Measurements from ENCODE around the gene RPRML. TPM values are rescaled to one million over a fixed set of nuclear protein-coding genes. Genes with fewer than 3 reads are reported as not detected.
A peak's percentile ranks its signal among the peaks of the same experiment; 100 is the strongest.
"Not testable (repeated sequence)": the region's sequence is repeated elsewhere in the genome, so short reads cannot be mapped to it uniquely, and the experiment has no call there.

RPRML gene
- total RNA-seq, 1 donor from 2014 or later = not detected

DNA sequence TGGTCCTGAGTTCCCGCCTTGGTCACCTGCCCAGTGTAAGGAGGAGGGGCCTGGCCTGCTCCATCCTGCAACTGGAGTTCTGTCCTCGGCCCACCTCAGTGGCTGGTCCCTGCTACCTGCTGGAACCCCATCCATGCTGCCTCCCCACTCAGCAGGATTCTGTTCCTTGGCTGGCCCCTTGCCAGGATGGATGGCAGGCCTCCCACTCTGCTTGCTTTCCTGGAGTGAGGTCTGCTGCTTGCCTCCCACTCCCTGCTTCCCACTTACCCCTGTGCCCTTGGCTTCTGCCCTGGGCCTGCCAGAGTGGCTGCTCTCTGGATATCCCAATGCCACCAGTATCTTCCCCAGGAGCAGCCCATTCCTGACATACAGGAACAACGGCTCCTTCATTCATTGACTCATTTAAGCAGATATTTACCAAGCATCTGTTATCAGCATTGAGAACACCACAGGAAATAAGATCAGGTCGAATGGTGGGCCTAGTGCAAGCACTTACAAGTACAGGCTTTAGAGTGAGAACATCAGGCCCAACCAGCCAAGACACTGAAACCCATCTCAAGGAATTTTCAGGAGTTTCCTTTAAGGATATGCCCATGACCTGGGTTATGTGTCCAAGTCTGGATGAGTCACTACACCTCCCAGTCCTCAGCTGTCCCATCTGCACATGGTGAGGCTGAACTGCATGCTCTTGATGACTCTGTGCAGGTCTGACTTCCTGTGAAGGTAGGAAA is 17.0 kb upstream of the RPRML start:
- TF ChIP-seq, protein P1, sequence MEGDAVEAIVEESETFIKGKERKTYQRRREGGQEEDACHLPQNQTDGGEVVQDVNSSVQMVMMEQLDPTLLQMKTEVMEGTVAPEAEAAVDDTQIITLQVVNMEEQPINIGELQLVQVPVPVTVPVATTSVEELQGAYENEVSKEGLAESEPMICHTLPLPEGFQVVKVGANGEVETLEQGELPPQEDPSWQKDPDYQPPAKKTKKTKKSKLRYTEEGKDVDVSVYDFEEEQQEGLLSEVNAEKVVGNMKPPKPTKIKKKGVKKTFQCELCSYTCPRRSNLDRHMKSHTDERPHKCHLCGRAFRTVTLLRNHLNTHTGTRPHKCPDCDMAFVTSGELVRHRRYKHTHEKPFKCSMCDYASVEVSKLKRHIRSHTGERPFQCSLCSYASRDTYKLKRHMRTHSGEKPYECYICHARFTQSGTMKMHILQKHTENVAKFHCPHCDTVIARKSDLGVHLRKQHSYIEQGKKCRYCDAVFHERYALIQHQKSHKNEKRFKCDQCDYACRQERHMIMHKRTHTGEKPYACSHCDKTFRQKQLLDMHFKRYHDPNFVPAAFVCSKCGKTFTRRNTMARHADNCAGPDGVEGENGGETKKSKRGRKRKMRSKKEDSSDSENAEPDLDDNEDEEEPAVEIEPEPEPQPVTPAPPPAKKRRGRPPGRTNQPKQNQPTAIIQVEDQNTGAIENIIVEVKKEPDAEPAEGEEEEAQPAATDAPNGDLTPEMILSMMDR (IDR thresholded peaks at IDR 0.05; ENCODE audit: insufficient read depth, low read length, severe bottlenecking) = no peak
- FAIRE-seq (no peak), DNase-seq (ENCODE audit: low read depth) (peak; percentile 79)
- Histone ChIP-seq H3K4me3 (ENCODE audit: low read depth, low read length) (no peak overlapping the region), H3K27me3 (ENCODE audit: control insufficient read depth, insufficient read depth, low read length) (no peaks in the 10 kb centered on the region), H3K36me3 (ENCODE audit: control insufficient read depth, insufficient read depth, low read length) (no peaks in the 10 kb centered on the region)

DNA sequence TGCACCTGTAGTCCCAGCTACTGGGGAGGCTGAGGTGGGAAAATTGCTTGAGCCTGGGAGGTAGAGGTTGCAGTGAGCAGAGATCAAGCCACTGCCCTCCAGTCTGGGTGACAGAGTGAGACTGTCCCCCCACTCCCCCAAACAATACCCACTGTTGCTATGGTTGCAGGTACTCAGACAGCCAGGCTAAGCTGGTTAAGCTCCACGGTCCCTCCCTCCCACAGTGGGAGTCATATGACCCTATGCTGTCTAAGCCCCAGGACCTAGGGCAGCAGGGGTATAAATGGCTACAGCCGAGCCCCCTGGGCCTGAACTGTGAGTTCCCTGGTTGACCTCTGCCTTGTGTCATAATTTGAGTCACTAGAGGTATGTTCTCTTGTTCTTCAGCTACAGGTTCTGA is 15.9 kb upstream of the RPRML start:
- H3K36me3 ChIP-seq (ENCODE audit: control insufficient read depth, insufficient read depth, low read length) = no peaks in the 10 kb centered on the region
- FAIRE-seq = no peak
- DNase-seq (ENCODE audit: low read depth) = no peak
- TF ChIP-seq, protein P1 (IDR thresholded peaks at IDR 0.05; ENCODE audit: insufficient read depth, low read length, severe bottlenecking) = no peak
- H3K27me3 ChIP-seq (ENCODE audit: control insufficient read depth, insufficient read depth, low read length) = no peaks in the 10 kb centered on the region
- no peak overlapping the region for H3K4me3 ChIP-seq (ENCODE audit: low read depth, low read length)

DNA sequence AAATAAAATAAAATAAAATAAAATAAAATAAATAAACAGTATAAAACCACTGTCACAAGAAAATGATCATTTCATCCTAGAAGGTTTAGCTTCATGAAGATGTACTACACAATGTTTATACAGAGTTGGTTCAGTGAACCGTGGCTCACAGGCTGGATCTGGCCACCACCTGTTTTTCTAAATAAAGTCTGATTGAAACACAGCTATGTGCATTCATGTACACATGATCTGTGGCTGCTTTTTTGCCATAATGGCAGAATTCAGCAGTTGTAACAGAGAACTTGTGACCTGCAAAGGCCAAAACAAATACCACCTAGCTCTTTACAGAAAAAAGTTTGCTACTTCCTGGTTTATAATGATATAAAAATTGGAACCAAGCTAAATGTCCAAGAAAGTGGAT is 12.6 kb upstream of the RPRML start:
- no peaks in the 10 kb centered on the region for H3K36me3 ChIP-seq (ENCODE audit: control insufficient read depth, insufficient read depth, low read length)
- no peak overlapping the region for H3K4me3 ChIP-seq (ENCODE audit: low read depth, low read length)
- DNase-seq (ENCODE audit: low read depth) = no peak
- FAIRE-seq = no peak
- no peaks in the 10 kb centered on the region for H3K27me3 ChIP-seq (ENCODE audit: control insufficient read depth, insufficient read depth, low read length)
- TF ChIP-seq, protein P1 (IDR thresholded peaks at IDR 0.05; ENCODE audit: insufficient read depth, low read length, severe bottlenecking) = no peak

DNA sequence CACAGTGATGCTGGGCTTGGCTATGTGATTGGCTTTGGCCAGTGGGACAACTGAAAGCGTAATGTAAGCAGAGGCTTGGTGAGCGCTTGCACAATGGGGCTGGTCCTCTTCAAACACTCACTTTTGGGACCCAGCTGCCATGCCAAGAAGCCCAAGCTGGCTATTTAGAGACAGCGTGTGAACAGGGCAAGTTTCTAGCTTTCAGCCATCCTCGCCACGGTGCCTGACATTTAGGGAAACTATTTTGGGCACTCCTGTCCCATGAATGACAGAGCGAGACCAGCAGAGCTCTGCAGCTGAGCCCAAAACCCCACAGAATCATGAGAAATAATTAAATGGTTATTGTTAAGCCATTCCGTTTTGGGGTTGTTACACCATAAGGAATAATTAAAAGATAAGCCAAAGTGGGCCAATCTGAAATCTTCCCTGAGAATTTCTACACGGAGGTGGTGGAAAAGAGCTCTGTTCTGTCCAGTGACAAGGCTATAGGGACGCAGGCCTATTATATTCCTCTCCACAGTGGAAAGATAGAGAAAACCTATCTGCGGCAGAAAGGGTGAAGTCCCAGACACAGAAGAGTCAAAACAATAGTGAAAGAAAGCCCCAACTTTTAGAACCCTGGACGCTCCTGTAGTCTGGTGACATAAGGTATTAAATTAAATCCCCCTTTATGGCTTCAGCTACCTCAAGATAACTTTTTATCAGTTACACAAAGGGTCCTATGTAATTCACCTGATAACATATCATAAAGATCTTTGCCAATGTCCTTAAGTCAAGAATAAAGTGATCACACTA is 10.8 kb upstream of the RPRML start:
- no peak for DNase-seq (ENCODE audit: low read depth)
- H3K4me3 ChIP-seq (ENCODE audit: low read depth, low read length) = no peak overlapping the region
- no peaks in the 10 kb centered on the region for H3K36me3 ChIP-seq (ENCODE audit: control insufficient read depth, insufficient read depth, low read length)
- no peak for FAIRE-seq
- TF ChIP-seq, protein P1 (IDR thresholded peaks at IDR 0.05; ENCODE audit: insufficient read depth, low read length, severe bottlenecking) = no peak
- H3K27me3 ChIP-seq (ENCODE audit: control insufficient read depth, insufficient read depth, low read length) = no peaks in the 10 kb centered on the region

DNA sequence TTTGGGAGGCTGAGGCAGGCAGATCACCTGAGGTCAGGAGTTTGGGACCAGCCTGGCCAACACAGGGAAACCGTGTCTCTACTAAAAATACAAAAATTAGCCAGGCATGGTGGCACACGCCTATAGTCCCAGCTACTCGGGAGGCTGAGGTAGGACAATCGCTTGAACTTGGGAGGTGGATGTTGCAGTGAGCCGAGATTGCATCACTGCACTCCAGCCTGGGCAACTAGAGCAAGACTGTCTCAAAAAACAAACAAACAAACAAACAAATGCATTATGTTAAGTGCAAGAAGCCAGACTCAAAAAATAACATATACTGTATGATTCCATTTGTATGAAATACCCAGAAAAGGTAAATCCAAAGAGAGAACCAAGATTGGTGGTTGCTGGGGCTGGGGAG is 8.9 kb upstream of the RPRML start:
- not testable (repeated sequence) for H3K4me3 ChIP-seq (ENCODE audit: low read depth, low read length); DNase-seq (ENCODE audit: low read depth); H3K36me3 ChIP-seq (ENCODE audit: control insufficient read depth, insufficient read depth, low read length); FAIRE-seq; H3K27me3 ChIP-seq (ENCODE audit: control insufficient read depth, insufficient read depth, low read length)

DNA sequence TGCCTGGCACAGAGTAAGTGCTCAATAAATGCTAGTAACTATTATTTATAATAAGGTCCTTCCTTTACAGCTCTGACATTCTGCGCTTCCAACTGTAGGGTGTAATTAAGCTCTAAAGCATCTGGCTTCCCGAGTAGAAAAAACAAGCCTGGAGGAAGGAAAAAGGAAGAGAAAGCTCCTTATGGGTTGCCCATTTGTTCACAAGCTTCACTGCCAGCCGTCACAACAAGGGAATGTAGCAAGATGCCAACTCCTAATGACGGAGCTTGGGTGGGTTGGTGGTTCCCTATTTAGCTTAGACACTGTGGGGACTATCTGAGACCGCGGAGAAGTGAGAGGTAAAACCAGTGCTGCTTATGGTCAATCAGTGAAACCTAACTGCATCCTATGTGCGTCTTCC is 7.3 kb upstream of the RPRML start:
- DNase-seq (ENCODE audit: low read depth) (no peak), FAIRE-seq (no peak)
- TF ChIP-seq, protein P1 (IDR thresholded peaks at IDR 0.05; ENCODE audit: insufficient read depth, low read length, severe bottlenecking) = no peak

More for the DNA sequence above, 7.3 kb upstream of the RPRML start:
- Histone ChIP-seq H3K4me3 (ENCODE audit: low read depth, low read length) (no peak overlapping the region), H3K36me3 (ENCODE audit: control insufficient read depth, insufficient read depth, low read length) (no peaks in the 10 kb centered on the region), H3K27me3 (ENCODE audit: control insufficient read depth, insufficient read depth, low read length) (no peaks in the 10 kb centered on the region)
